WERI-Rb-1 (cell line): ENCODE data around the gene MEAF6.
A peak's percentile ranks its signal among the peaks of the same experiment; 100 is the strongest.

Experiments used
- DNase-seq: peaks from one replicate; pipeline ENCODE4 v3.0.0-alpha.2; 2020
- H3K27ac ChIP-seq: fragments of 250-450 bp; sonication (Bioruptor Pico); 2 replicates; pipeline ENCODE4 v1.5.1; 2020; ENCODE audit warnings: mild to moderate bottlenecking, moderate library complexity
- H3K27me3 ChIP-seq: fragments of 250-450 bp; sonication (Bioruptor Pico); 2 replicates; pipeline ENCODE4 v1.5.1; 2021; ENCODE audit warnings: mild to moderate bottlenecking, low read depth, moderate library complexity; ENCODE audit not compliant: insufficient read depth, severe bottlenecking
- H3K36me3 ChIP-seq: fragments of 250-450 bp; sonication (Bioruptor Pico); 2 replicates; pipeline ENCODE4 v1.5.1; 2020; ENCODE audit warnings: mild to moderate bottlenecking, moderate library complexity
- H3K4me3 ChIP-seq: 2 replicates; pipeline ENCODE4 v1.5.1; 2011; ENCODE audit warnings: low read depth, mild to moderate bottlenecking, control low read depth, low read length
- H3K9me3 ChIP-seq: fragments of 250-450 bp; sonication (Bioruptor Pico); 2 replicates; pipeline ENCODE4 v1.5.1; 2021; ENCODE audit warnings: mild to moderate bottlenecking, moderate library complexity; ENCODE audit not compliant: severe bottlenecking
- TF ChIP-seq, protein P1 (sequence below): IDR thresholded peaks from 2 replicates; pipeline ENCODE4 v1.5.1; 2011; ENCODE audit warnings: low read depth, mild to moderate bottlenecking, control low read depth, inconsistent platforms, low read length

MEAF6 gene

DNA sequence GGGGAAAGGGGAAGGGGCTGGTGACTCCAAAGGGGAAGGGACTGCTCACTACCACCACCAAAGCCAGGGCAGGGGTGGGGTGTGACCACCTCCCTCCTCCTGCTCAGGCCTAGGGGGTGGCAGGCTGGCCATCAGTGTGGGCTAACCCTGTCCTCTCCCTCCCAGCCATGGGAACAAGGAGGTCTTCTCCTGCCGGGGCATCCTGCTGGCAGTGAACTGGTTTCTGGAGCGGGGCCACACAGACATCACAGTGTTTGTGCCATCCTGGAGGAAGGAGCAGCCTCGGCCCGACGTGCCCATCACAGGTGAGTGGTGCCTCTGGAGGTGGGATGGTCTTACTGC lies 34.5 kb downstream of the MEAF6 start:
- Histone ChIP-seq H3K27ac (peak overlapping the region; percentile 88), H3K9me3 (no peaks in the 10 kb centered on the region), H3K36me3 (peaks cover 80% of the 10 kb centered on the region), H3K27me3 (no peaks in the 10 kb centered on the region), H3K4me3 (0 out of 2 replicates have a peak overlapping the region, but pooled peaks have one; percentile 1)
- TF ChIP-seq, protein P1, sequence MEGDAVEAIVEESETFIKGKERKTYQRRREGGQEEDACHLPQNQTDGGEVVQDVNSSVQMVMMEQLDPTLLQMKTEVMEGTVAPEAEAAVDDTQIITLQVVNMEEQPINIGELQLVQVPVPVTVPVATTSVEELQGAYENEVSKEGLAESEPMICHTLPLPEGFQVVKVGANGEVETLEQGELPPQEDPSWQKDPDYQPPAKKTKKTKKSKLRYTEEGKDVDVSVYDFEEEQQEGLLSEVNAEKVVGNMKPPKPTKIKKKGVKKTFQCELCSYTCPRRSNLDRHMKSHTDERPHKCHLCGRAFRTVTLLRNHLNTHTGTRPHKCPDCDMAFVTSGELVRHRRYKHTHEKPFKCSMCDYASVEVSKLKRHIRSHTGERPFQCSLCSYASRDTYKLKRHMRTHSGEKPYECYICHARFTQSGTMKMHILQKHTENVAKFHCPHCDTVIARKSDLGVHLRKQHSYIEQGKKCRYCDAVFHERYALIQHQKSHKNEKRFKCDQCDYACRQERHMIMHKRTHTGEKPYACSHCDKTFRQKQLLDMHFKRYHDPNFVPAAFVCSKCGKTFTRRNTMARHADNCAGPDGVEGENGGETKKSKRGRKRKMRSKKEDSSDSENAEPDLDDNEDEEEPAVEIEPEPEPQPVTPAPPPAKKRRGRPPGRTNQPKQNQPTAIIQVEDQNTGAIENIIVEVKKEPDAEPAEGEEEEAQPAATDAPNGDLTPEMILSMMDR = no peak
- DNase-seq = no peak

DNA sequence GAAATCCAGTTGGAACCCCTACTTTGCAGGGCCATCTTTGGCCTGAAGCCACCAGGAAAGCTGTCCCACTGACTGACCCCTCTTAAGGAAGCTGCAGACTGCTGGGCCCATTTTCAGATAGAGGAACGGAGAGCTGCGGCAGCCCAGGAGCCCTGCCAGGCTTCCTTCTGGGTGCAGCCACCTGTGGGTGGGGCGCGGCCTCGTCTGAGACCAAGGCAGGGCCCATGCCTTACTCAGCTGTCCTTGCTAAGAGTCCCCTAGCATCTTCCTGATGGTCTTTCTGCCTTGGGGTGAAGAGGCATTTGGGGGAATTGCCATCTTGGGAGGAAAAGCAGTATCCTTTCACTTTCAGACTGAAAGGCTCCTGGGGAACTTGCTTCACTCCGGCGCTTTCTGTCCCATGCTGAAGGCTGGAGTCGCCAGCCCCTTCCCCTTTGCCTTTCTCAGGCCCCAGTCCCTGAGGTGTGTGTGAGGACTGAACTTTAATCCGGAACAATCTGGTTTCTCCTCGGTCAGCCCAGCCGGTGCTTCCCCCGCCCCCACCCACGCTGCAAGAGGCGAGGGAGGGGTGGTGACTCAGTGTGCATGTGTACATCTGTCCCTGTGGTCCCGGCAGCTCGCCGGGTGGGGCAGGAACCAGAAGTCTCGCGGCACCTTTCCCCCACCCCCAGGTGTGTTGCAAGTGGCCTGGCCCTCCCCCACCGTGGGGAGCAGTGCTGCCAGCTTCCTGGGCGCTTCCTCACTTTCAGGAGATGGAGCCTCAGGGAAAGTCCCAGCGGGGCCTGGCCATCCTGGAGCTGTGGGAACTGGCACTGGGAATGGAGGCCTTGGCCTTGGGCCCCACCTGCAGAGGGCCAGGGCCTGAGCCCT lies 35.1 kb downstream of the MEAF6 start:
- peaks cover 79% of the 10 kb centered on the region for H3K36me3 ChIP-seq
- H3K9me3 ChIP-seq = no peaks in the 10 kb centered on the region
- TF ChIP-seq, protein P1 = no peak
- peak; percentile 90 for DNase-seq
- H3K27me3 ChIP-seq = no peaks in the 10 kb centered on the region
- H3K4me3 ChIP-seq = peak overlapping the region; percentile 11; the same call in 1 of the 2 replicates
- peak overlapping the region; percentile 88 for H3K27ac ChIP-seq

DNA sequence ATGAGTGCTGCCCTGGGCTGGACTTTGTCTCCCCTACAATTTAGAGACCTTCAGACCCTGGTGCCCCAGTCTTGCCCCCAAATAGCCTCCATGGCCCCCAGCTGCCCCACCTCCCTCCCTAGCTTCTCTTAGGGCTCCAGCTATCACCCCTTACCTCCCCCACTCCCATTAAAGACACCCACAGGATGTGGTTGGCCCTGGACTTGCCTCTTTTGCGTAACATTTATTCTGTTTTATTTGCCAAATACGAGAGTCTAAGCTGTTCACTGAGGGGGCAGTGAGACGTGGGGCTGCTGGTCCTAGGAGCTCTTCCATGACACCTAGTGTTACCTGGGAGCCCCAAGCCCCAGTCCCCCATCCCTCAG lies 35.7 kb downstream of the MEAF6 start:
- Histone ChIP-seq H3K27ac (peak overlapping the region; percentile 88), H3K9me3 (no peaks in the 10 kb centered on the region), H3K36me3 (peaks cover 73% of the 10 kb centered on the region), H3K27me3 (no peaks in the 10 kb centered on the region), H3K4me3 (no peak overlapping the region)
- TF ChIP-seq, protein P1 = no peak
- no peak for DNase-seq

DNA sequence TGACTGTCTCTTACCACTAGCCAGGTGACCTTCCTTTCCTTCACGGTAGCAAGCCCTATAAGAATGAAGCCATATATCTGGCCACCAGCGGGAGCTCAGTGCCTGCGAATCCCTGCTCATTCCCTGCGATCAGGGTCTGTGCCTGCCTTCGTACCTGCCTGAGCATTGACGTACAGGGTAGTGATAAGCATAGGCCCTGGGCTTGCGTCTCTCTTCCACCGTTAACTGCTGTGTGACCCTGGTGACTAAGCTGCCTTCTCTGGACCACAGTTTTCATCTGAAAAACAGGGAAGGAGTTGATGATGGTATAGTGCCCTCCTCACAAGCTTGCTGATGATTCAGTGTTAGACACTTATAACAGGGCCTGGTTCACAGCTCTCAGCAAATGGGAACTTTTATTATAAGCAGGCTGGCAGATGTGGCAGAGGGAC lies 36.1 kb downstream of the MEAF6 start:
- Histone ChIP-seq H3K27me3 (no peaks in the 10 kb centered on the region), H3K36me3 (peaks cover 71% of the 10 kb centered on the region), H3K27ac (peak overlapping the region; percentile 88), H3K9me3 (no peaks in the 10 kb centered on the region), H3K4me3 (no peak overlapping the region)
- no peak for DNase-seq
- TF ChIP-seq, protein P1 = no peak

DNA sequence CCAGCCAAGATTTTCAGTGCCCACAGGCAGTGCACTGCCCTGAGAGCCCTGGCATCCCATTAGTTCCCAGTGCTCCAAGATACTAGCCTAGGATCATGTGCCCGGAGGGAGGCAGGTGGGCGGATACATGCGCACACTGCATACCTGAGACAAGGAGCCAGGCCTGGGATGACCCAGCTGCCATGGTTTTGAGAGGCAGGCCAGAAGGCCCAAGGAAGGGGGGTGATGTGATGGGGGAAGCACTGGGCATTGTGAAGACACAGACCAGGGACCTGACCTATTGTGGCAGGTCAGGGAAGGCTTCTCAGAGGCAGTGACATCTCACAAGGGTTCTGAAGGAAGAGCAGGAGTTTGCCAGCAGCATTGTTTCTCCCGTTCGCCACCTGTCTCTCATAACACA lies 36.6 kb downstream of the MEAF6 start:
- TF ChIP-seq, protein P1 = no peak
- peaks cover 68% of the 10 kb centered on the region for H3K36me3 ChIP-seq
- no peak for DNase-seq
- H3K9me3 ChIP-seq = no peaks in the 10 kb centered on the region
- H3K4me3 ChIP-seq = no peak overlapping the region
- no peaks in the 10 kb centered on the region for H3K27me3 ChIP-seq
- peak overlapping the region; percentile 62; the same call in 1 of the 2 replicates for H3K27ac ChIP-seq
